GM19468 (cell line): ENCODE results near the gene OSBPL10.

Experiments
- ATAC-seq: cut with Tn5 transposase; IDR thresholded peaks from one replicate; pipeline ENCODE4 v1.9.1; 2021; ENCODE audit warnings: mild to moderate bottlenecking, moderate library complexity, moderate number of reproducible peaks; ENCODE audit not compliant: unreplicated experiment; ENCODE audit errors: extremely low read depth

OSBPL10 gene

GRCh38 chr3:31762097-31762764 lies 218.8 kb downstream of the OSBPL10 start:
- no peak for ATAC-seq

- no peak for ATAC-seq
These were observed 220.4 kb downstream of the OSBPL10 start for GRCh38 chr3:31760654-31761053.

GRCh38 chr3:31758322-31758965 lies 222.6 kb downstream of the OSBPL10 start:
- ATAC-seq, result no peak

- no peak for ATAC-seq
These were observed 225.0 kb downstream of the OSBPL10 start for GRCh38 chr3:31755926-31756658.

- ATAC-seq, result peak; percentile 97
These were observed 226.3 kb downstream of the OSBPL10 start for GRCh38 chr3:31754575-31755278.

- no peak for ATAC-seq
These were observed 228.0 kb downstream of the OSBPL10 start for GRCh38 chr3:31753050-31753425.

GRCh38 chr3:31752305-31753049 lies 228.6 kb downstream of the OSBPL10 start:
- ATAC-seq, result no peak

GRCh38 chr3:31750341-31750740 lies 230.7 kb downstream of the OSBPL10 start:
- no peak for ATAC-seq

GRCh38 chr3:31748933-31749295 lies 232.1 kb downstream of the OSBPL10 start:
- ATAC-seq, result no peak

GRCh38 chr3:31748281-31748932 lies 232.7 kb downstream of the OSBPL10 start:
- no peak for ATAC-seq

GRCh38 chr3:31747785-31748184 lies 233.3 kb downstream of the OSBPL10 start:
- ATAC-seq, result no peak

GRCh38 chr3:31744913-31745312 lies 236.1 kb downstream of the OSBPL10 start:
- ATAC-seq, result no peak

GRCh38 chr3:31743331-31744089 lies 237.6 kb downstream of the OSBPL10 start:
- ATAC-seq, result no peak

GRCh38 chr3:31740397-31740796 lies 240.7 kb downstream of the OSBPL10 start:
- no peak for ATAC-seq

GRCh38 chr3:31738412-31738811 lies 242.7 kb downstream of the OSBPL10 start:
- no peak for ATAC-seq

GRCh38 chr3:31735667-31736066 lies 245.4 kb downstream of the OSBPL10 start:
- no peak for ATAC-seq

- no peak for ATAC-seq
These were observed 247.8 kb downstream of the OSBPL10 start for GRCh38 chr3:31733234-31733667.

GRCh38 chr3:31732548-31732947 lies 248.5 kb downstream of the OSBPL10 start:
- no peak for ATAC-seq

- no peak for ATAC-seq
These were observed 251.5 kb downstream of the OSBPL10 start for GRCh38 chr3:31729573-31729972.
